HG02884 (cell line): Measurements from ENCODE around the gene AZIN2.

Experiments used
- ATAC-seq: cut with Tn5 transposase; IDR thresholded peaks from one replicate; pipeline ENCODE4 v1.9.1; 2021; ENCODE audit warnings: mild to moderate bottlenecking, moderate library complexity; ENCODE audit not compliant: unreplicated experiment

AZIN2 gene

DNA sequence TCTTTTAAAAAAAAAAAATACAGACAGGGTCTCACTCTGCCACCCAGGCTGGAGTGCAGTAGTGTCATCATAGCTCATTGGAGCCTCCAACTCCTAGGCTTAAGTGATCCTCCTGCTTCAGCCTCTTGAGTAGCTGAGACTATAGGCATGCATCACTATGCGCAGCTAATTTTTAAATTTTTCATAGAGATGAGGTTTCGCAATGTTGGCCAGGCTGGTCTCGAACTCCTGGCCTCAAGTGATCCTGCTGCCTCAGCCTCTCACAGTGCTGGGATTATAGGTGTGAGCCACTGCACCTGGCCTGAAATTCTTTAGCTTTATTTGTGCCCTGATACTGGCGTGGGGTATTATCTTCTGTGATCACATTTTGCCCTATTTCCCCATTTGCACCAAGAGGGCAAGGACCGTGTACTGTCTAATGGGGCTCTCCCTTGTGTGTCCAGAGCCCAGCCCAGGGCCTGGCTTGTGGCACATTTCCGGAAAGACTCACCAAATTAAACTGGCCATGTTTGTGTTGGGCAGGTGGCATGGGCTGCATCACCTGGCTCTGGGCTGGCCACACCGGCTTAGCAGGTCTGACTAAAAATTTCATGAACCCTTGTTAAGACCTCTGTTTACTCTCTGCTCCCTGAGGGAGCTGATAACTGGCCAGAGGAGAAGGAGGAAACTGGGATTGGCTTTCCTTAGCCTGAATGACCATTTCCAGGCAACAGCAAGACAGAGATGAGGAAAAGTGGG, 68.7 kb downstream of the AZIN2 start:
- no peak for ATAC-seq

DNA sequence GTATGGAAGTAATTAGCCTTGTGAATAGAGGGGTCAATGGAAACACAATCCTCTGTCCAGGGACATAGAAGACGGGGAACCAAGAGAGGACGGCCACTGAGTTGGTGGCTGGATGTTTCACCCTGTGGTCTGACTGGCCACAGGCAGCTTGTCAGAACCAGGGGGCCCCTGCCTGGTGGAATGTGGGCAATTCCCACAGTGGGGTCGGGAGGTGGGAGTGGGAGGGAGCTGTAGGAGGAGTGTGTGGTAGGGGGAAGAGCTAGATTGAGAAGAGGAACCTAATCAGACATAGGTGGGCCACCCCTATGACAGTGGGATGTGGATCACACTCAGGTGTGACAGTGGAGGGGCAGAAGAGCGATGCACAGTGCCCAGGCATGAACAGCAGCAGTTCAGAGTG, 69.6 kb downstream of the AZIN2 start:
- no peak for ATAC-seq

DNA sequence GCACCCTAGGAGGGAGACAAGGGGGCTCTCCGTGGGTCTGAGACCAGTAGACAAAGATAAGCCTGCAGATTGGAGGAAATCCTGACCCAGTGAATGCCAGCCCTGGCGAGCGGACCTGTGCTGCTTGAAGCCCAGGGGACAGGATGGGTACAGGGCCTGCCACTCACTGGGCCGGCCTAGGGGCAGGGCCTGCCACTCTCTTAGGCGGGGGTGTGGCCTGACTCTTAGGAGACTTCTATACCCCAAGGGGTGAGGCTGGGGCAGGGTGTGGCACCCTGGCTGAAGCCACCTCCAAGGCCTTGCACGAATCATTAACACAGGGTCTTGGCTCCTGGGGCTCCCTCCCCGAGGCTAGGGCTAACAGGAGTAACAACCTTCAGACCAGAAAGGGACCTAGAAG, 70.2 kb downstream of the AZIN2 start:
- ATAC-seq: no peak

DNA sequence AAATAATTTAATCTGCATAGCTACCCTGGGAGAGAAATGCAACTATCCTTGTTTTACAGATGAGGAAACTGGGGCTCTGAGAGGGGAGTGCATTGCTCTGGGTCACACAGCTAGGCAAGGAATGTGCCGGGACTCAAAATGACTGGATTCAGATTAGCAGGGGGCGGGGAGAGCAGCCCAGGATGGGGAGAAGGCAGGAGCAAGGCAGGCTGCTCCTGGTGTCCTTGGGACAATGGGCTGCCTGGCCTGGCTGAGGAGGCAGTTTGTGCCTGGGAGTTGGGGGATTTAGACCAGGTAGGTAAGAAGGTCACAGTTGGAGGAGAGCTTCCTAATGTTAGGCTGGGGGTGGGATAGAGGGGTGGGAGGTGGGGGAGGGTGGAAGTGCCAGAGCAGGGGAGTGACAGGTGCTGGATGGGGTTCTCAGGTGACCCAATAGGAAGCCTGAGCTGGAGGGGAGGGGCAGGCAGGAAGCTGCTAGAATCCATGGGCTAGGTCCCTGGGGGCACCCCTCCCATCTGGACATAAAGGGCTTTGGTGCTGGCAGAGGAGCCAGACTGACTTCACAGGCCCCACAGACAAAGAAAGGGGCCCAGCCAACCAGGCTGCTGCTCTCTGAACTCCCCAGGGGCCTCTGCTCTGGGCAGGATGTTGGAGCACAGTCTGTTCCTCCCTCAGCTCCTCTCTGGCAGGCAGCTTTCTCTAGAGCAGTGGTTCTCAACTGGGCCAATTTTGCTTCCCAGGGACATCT, 71.9 kb downstream of the AZIN2 start:
- no peak for ATAC-seq

DNA sequence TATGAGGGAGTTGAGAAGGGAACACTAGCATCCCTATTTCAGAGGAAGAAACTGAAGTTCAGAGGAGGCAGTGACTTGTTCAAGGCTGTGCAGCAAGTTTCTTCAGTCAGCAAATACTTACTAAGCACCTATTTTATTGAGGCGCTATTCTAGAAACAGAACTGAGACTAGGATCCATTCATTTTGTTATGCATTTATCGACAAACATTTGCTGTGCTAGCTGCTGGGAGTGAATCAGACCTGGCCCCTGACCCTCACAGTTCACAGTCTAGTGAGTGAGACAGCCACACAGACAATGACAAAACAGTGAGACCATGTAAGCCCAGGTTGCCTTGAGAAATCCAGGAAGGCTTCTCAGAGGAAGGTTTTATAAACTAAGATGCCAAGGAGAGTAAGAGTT, 72.7 kb downstream of the AZIN2 start:
- ATAC-seq: no peak

DNA sequence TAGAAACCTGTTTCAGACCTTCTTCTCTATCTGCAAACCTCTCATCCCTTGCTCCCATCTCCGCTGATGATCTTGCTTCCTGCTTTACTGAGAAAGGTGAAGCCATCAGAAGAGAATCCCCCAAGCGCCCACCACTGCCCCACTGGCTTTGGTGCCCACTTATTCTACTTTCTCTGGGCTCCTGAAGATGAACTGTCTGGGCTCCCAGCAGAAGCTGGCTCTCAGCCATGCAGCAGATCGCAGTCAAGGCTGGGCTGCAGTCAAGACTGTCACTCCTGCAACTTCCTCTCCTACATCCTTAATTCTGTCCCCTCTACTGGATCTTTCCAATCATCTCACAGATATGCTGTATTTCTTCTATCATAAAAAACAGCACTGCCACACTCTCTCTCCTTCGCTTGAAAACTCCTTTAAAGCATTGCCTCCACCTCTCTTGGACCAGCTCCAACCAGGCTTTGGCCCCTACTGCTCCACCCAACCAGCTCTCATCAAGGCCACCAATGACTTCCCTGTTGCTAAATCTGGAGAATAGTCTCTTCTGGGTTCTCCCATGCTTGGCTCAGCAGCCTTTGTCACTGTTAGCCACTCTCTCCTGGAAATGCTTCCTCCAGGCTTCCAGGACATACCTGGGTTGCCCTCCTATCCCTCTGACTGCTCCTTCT, 75.1 kb downstream of the AZIN2 start:
- ATAC-seq: no peak

DNA sequence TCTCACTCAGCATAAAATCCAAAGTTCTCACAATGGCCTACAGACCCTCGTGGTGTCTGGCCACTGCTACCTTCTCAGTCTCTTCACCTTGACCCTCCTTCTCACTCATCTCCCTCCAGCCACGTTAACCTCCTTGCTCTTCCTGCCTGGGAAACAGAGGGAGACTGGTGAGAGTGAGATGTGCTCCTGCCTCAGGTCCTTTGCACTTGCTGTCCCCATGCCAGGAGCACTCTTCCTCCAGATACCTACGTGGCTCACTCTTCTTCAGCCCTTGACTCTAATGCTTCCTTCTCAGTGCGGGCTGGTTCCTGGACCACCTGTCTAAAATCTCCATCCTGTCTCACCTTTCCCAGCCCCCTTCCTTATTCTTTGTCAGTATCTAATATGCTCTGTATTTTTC, 76.2 kb downstream of the AZIN2 start:
- ATAC-seq: no peak

DNA sequence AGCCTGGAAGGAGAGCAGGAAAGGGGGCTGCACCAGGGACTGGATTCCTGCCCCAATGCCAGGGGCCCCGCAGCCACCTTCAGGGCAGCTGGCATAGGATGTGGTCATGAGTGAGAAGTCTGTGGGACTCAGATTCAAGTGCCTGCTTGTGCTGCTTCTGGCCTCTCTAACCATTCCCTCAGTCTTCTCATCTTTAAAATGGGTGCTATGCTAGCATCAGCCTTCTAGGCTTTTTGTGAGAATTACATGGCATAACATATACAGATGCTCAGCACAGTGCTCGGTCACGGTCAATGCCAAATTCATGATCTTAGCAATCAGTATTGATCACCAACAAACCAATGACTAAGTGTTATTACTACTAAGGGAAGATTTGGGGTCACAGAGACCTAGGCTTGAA, 77.4 kb downstream of the AZIN2 start:
- no peak for ATAC-seq

DNA sequence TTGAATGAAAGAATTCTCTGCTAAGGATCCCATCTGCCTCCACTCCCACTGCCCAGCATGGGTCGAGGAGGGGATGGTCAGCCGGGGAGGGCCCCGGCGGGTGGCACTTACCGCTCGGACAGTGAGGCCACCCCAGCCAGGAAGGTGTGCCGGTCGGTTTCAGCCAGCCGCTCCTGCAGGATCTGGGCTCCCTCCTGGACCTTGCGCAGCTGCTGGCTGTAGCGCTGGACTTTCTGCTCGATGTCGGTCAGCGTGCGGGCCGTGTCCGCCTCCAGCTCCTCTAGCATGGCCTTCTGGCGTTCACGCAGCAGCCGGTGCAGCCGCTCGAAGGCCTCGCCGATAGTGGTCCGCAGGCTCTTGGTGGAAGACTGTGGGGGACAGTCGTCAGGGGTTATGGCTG, 78.6 kb downstream of the AZIN2 start:
- no peak for ATAC-seq

DNA sequence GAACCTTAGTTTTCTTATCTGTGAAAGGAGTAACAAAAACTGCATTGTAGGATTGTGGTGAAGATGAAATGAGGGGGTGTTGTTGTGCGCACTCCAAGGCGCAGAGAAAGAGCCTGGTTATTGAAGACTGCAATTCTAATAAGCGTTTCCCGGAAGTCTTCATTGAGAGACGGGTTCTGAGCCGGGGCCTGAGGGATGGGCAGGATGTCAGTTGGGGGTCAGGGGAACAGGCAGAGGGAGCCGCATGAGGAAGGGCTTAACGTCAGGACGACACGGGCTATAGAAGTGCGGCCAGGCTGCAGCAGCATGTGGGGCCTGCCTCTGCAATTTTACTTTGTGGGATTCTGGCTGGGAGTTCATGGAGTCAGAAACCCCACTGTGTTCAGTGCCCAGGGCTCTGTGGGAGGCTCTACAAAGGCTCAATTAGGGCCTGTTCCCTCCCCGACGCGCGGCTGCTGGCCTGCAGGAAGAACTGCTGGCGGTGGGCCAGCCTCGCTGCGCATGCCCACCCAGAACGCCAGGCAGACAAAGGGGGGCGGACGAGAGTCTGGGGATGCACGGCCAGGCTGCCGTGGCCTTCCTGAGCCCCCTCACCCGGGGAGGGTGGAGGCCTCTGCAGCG, 80.2 kb downstream of the AZIN2 start:
- no peak for ATAC-seq

DNA sequence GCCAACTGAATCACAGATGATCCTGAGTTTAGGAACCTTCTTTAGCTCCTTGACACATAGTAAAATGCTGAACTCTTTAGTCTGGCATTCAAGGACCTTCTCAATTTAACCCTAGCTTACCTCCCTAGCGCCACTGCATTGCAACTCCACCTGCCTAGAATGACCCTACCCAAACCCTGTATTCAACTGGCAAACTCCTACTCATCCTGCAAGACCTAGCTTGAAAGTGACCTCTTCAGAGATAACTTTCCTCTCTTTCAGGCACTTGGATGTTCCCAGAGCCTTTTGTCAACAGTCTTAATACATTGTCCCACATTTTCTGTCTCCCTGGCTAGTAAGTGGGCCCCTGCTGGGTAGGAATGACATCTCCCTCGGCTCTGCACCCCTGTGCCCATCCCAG, 81.2 kb downstream of the AZIN2 start:
- no peak for ATAC-seq

DNA sequence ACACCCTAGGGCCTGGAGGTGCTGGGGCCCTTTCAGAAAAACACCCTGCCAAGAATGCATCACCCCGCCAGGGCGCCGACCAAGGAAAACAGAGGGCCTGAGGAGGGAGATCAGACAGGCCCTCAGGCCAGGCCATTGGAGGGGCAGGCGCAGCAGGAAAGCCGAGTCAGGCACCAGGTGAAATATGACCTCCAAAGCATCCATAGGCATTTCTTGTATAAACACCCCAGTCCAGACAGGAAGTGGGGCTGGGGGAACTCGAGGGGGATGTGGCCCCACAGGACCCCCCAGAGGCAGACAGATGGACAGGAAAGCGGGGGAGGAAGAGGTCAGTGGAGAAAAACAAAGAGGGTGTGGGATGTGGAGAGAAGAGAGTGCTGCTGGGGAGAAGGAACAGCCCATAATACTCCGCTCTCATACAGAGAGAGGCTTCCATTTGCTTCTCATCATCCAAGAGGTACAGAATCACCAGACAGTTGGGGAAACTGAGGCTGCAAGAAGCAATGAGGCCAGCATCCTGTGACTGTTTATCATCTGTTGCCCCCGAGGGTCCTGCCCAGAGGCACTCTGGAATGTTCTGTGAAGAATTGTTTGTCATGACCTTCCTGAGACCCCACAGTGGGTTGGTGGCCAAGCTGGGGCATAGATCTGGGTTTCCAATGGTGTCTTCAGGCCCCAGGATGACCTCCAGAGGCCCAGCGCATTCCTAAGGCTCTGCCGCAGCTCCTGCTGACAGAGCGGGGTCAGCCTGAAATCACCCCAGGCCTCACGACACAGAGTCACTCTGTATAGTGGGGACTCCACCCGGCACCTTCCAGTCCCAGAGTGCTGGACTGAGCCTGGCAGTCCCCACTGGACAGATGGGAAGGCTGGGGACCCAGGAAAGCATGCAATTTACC, 82.9 kb downstream of the AZIN2 start:
- ATAC-seq: no peak

DNA sequence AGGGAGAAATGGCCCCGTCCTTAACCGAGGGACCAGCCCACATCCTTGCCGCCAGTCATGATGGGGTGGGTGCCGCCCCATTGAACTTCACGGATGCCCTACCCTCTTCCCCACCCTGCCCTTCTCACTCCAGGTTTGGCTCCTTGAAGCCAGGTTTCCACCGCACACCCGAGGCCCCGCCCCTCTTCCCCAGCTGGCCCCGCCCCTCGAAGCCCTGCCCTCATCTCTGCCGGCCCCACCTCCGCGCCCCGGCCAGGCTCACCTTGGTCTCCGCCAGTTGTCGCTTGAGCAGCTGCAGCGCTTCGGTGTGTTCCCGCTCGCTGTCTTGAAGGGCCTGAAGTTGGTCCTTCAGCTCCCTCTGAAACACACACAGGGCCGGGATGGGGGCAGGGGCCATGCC, 84.3 kb downstream of the AZIN2 start:
- no peak for ATAC-seq

DNA sequence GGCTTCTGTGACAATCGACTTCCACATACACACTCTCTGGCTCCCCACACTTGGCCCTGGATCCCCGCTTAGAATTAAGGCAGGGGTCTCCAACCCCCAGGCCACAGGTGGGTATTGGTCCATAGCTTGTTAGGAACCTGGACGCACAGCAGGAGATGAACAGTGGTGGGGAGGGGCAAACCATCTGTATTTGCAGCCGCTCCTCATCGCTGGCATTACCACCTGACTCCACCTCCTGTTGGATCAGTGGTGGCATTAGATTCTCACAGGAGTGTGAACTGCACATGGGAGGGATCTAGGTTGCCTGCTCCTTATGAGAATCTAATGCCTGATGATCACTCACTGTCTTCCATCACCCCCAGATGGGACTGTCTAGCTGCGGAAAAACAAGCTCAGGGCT, 84.9 kb downstream of the AZIN2 start:
- no peak for ATAC-seq

DNA sequence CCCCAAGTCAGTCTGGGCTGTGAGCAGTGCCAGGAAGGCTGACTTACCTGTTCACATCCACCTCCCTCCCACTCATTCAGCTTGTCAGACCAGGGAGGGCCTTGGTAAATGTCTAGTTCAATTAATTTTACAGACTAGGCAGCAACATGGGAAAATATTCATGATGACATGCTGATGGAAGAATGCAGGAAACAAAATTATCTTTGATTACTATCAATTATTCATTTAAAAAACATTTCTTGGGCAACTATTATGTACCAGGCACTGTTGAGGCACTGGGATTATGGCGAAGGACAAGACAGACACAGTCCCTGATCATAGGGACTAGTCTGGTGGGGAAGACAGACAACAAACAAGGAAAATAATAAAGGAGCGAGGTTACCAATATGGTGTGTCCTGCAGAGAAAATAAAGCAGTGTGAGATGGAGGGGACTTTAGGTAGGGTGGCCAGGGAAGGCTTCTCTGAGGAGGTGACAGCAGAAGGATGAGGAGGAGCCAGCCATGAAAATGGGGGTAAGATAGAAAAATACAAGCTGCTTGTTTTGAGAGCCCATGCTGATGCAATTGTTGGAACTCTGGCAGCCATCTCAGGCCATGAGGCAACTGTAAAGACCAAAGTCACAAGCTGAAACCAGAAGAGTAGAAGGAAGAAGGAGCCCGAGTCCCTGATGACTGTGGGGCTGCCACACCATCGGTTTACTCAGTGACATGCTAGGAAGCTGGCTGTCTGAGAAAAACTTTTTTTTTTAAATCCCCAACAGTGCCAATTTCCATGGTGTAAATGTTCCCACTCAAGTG, 86.9 kb downstream of the AZIN2 start:
- ATAC-seq: no peak

DNA sequence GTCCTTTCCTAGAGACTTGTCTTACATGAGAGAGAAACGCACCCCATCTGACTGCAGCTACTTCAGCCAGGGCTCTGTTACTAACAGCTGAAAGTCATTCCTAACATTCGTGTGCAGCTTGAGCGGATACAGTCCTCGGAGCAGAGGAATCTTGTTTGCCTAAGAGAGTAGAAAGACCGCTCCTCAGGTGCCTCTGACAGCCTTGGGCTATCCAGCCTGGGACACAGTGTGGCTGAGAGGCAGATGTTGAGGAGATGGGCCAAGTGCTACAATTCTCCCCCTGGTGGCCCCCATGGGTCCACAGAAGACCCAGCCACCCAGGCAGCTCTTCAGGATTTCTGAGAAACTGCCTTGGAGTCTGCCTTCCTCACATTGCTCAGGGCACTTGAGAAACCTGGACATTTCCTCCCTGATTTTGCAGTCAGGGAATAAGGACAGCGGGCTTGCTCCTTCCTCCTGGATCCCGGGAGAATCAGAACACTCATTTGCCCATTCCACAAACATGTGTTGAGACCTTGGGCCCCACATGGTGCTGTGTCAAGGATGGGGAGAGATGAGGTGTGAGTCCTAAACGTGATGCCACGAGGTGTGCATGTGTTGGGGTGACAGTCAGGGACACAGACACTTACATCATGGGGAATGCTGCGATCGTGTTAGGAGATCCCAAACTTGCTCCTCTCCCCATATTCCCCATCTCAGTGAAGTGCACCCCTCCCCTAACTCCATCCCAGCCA, 87.8 kb downstream of the AZIN2 start:
- no peak for ATAC-seq

DNA sequence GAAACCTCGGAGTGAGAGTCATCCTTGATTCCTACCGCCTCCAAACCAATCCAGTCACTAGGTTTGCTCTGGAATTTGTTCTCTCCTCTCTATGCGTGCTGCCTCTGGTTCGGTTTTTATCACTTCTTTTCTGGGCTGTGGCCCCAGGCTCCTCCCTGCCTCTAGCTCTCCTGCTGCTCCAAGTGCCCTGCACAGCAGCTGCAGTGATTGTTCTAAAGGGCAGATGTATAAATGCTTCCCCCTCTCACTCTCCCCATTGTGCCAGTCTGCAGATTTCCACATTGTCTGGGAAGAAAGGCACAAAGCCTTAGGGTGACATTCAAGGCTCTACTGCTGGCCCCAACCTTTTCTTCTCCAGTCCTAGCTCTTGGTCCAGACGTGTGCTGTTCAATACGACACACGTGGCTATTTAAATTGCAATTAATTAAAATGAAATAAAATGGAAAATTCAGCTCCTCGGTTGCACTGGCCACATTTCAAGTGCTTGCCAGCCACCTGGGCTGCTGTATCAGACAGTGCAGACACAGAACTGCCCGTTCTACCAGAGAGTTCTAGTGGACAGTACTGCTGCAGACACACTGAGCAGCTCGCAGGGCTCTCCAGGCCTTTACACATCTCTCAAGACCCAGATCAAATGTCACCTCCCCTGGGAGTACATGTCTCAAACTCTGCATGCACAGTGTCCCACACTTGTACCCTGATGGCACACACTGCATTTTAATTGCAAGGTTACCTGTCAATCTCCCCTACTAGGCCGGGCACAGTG, 88.5 kb downstream of the AZIN2 start:
- no peak for ATAC-seq
